Erythroblast (primary cell): ENCODE results near the gene C1orf87.

Source experiments
- GATA1 ChIP-seq: IDR thresholded peaks from 2 replicates; pipeline ENCODE4 v1.6.1; 2011; ENCODE audit warnings: low read depth, mild to moderate bottlenecking, control low read depth, low read length, moderate library complexity
- POLR2A ChIP-seq: IDR thresholded peaks from 2 replicates; pipeline ENCODE4 v1.6.1; 2011; ENCODE audit warnings: mild to moderate bottlenecking, low read length

GRCh38 chr1:59978026-59978425 is 95.5 kb downstream of the C1orf87 start:
- no peak for TF ChIP-seq POLR2A
- no peak for TF ChIP-seq GATA1
